BLaER1 treated with 17β-estradiol and CSF1 and Interleukin-3, amounts not matched to agents 10 nM and 100 nM (cell line): ENCODE data around the gene NACC2.

ENCODE experiments used
- H3K27ac ChIP-seq, 11 experiments: shearing (Covaris generic); formaldehyde crosslinking; 2 replicates each; pipeline ENCODE4 v1.8.1; 2022
- H3K27me3 ChIP-seq, 11 experiments: shearing (Covaris generic); formaldehyde crosslinking; 2 replicates each; pipeline ENCODE4 v1.8.1; 2022
- H3K36me3 ChIP-seq, 11 experiments: shearing (Covaris generic); formaldehyde crosslinking; 2 replicates each; pipeline ENCODE4 v1.8.1; 2022
- H3K4me1 ChIP-seq, 10 experiments: shearing (Covaris generic); formaldehyde crosslinking; 2 replicates each; pipeline ENCODE4 v1.8.1; 2022
- H3K4me2 ChIP-seq, 11 experiments: shearing (Covaris generic); formaldehyde crosslinking; 2 replicates each; pipeline ENCODE4 v1.8.1; 2022
- H3K4me3 ChIP-seq, 10 experiments: shearing (Covaris generic); formaldehyde crosslinking; 2 replicates each; pipeline ENCODE4 v1.8.1; 2022
- H3K9ac ChIP-seq, 11 experiments: shearing (Covaris generic); formaldehyde crosslinking; 2 replicates each; pipeline ENCODE4 v1.8.1; 2022
- H3K9me3 ChIP-seq, 11 experiments: shearing (Covaris generic); formaldehyde crosslinking; replicated peaks in 1 of 11; 2 replicates each; pipeline ENCODE4 v1.8.1; 2022
- H4K20me1 ChIP-seq, 11 experiments: shearing (Covaris generic); formaldehyde crosslinking; 2 replicates each; pipeline ENCODE4 v1.8.1; 2022
- Cebpa-rat ChIP-seq, 11 experiments: shearing (Covaris generic); IDR thresholded peaks; 2 replicates each; pipeline ENCODE4 v1.8.1; 2022

NACC2 gene

DNA sequence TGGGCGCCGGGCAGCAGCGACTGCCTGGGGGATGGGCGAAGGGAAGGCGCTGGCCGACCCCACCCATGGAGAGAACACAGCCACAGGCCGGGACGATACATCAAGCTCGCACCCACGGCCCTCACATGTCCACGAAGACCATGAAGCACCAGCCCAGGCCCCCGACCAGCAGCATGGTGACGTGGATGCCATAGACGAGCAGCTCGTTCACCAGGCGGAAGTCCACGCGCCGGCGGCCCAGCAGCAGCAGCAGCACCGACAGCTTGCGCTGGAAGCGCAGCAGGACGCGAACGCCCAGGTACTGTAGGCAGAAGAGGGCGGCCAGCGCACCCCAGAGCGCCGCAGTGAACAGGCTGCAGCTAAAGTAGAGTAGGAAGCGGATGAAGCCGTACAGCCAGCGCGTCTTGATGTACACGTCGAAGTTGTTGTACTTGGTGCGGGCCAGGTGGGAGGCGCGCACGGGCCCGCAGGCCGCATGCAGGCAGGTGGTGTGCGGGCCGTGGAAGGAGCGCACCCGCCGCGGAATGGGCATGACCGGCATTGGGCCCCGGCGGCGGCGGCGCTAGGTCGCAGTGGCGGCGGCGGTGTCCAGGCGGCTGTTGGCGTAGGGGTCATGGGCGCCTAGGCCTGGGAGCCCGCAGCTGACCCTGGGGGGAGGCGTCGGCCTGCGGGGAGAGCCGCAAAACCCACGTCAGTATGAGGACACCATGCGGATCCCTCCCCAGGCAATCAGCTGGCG, 21.4 kb upstream of the NACC2 start:
- Histone ChIP-seq H3K9ac (peak overlapping the region in 10 of 11 experiments; percentile 89 to 98 (median 96); a peak in 15 of 22 replicates), H3K27ac (peak overlapping the region in 5 of 11 experiments; percentile 91 to 95 (median 94); a peak in 8 of 22 replicates), H4K20me1 (peaks cover 0 to 21% (median 0%) of the 10 kb centered on the region in 11 experiments; a peak in 4 of 22 replicates), H3K9me3 (no peaks in the 10 kb centered on the region), H3K36me3 (peaks cover 18 to 38% (median 28%) of the 10 kb centered on the region in 11 experiments), H3K4me3 (peak overlapping the region in 6 of 10 experiments; percentile 84 to 99 (median 93); a peak in 2 of 20 replicates), H3K4me1 (peaks cover 46 to 78% (median 58%) of the 10 kb centered on the region in 10 experiments), H3K4me2 (peak overlapping the region; percentile 83 to 100 (median 94); a peak in 19 of 22 replicates), H3K27me3 (no peaks in the 10 kb centered on the region)
- no peak for TF ChIP-seq Cebpa-rat (IDR thresholded peaks at IDR 0.05)

DNA sequence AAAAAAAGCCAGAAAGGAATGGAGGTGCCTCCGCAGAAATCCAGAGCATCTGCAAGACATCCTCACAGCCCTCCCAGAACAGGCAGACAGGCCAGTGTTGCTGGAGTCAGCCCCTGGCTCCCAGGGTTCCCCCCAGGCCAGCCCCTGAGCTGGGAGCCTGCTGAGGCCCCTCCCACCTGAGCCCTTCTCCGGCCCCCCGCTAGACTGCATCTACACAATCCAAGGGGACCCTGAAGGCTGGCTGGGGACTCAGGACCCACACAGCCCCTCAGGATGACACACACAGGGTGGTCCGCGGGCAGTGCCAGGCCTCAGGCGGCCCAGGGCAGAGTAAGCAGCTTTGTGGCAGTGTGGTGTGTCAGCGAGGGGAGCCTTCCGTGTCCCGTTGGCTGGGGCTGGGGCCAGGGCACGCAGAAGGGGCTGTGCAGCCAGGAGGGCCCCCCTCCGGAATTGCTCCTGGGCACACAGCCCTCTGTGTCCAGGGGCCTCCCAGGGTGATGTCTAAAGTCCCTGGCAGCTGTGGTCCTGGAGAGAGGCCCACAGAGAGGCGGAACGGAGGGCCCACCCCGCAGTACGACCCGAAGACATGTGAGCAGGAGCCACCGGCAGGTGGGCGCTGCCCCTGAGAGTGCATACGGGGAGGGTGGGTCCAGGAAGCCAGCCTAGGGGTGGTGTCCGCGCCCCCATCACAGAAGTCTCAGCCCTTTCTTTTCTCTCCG, 20.7 kb upstream of the NACC2 start:
- peaks cover 18 to 38% (median 28%) of the 10 kb centered on the region in 11 experiments for H3K36me3 ChIP-seq
- peak overlapping the region in 8 of 11 experiments; percentile 4 to 98 (median 35); a peak in 7 of 22 replicates for H3K9ac ChIP-seq
- TF ChIP-seq Cebpa-rat (IDR thresholded peaks at IDR 0.05): no peak

DNA sequence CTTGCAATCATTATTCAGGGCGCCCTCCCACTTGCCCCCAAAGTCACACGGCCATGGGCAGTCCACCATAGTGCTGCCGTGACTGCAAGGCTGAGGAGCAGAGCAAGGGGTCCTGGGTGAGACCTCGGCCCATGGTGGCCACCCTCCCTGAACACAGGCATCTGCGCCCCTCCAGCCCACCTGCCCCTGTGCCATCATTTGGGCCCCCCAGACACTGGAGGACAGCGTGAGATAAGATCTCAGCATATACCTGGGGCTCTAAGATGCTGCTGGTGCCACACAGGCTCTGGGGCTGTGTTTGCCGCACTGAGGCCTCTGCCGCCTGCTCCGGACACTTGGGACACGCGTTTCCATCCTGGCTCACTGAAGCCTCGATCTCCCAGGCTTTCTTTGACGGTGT, 20.1 kb upstream of the NACC2 start:
- Histone ChIP-seq H3K9me3 (no peaks in the 10 kb centered on the region), H3K4me1 (peaks cover 50 to 83% (median 58%) of the 10 kb centered on the region in 10 experiments), H3K36me3 (peaks cover 18 to 38% (median 28%) of the 10 kb centered on the region in 11 experiments), H3K9ac (peak overlapping the region in 6 of 11 experiments; percentile 3 to 51 (median 35); a peak in 6 of 22 replicates), H3K27me3 (no peaks in the 10 kb centered on the region), H3K27ac (0 out of 22 replicates have a peak overlapping the region, but pooled peaks of 1 of the 11 experiments have one; percentile 95), H3K4me3 (no peak overlapping the region), H4K20me1 (peaks cover 0 to 21% (median 0%) of the 10 kb centered on the region in 11 experiments; a peak in 4 of 22 replicates), H3K4me2 (peak overlapping the region in 1 of 11 experiments; percentile 94; a peak in 1 of 22 replicates)
- TF ChIP-seq Cebpa-rat (IDR thresholded peaks at IDR 0.05): no peak

More for the DNA sequence above, 20.7 kb upstream of the NACC2 start:
- H3K27ac ChIP-seq: peak overlapping the region in 1 of 11 experiments; percentile 95; a peak in 2 of 22 replicates
- no peaks in the 10 kb centered on the region for H3K27me3 ChIP-seq
- H3K4me2 ChIP-seq: peak overlapping the region in 1 of 11 experiments; percentile 3; a peak in 1 of 22 replicates
- peaks cover 50 to 83% (median 58%) of the 10 kb centered on the region in 10 experiments for H3K4me1 ChIP-seq
- no peak overlapping the region for H3K4me3 ChIP-seq
- H3K9me3 ChIP-seq: no peaks in the 10 kb centered on the region
- peaks cover 0 to 21% (median 0%) of the 10 kb centered on the region in 11 experiments; a peak in 4 of 22 replicates for H4K20me1 ChIP-seq

DNA sequence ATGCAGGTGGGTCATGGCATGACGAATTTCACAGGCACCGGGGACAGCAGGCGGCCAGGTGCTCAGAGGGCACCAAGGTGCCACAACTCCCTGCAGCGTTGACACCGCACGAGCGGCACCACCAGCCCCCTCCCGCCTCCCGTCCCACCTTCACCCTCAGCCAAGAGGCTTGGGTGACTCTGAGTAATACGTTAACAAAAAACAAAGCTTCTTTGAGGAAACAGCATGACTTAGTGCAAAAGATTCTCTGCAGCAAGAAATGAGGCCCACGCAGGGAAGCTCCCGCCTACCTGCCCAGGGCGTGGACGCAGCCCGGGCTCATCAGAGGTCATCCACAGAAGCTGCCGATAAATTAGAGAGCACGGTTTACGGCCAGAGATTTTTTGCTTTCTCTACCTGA, 19.5 kb upstream of the NACC2 start:
- peaks cover 18 to 38% (median 28%) of the 10 kb centered on the region in 11 experiments for H3K36me3 ChIP-seq
- 0 out of 22 replicates have a peak overlapping the region, but pooled peaks of 1 of the 11 experiments have one; percentile 95 for H3K27ac ChIP-seq
- H3K4me1 ChIP-seq: peaks cover 50 to 83% (median 58%) of the 10 kb centered on the region in 10 experiments
- peak overlapping the region in 3 of 11 experiments; percentile 3 to 51 (median 47); a peak in 5 of 22 replicates for H3K9ac ChIP-seq
- no peak for TF ChIP-seq Cebpa-rat (IDR thresholded peaks at IDR 0.05)
- H4K20me1 ChIP-seq: peaks cover 0 to 21% (median 0%) of the 10 kb centered on the region in 11 experiments; a peak in 4 of 22 replicates
- H3K4me2 ChIP-seq: peak overlapping the region in 1 of 11 experiments; percentile 94; a peak in 2 of 22 replicates
- no peak overlapping the region for H3K4me3 ChIP-seq
- no peaks in the 10 kb centered on the region for H3K27me3 ChIP-seq
- H3K9me3 ChIP-seq: no peaks in the 10 kb centered on the region

DNA sequence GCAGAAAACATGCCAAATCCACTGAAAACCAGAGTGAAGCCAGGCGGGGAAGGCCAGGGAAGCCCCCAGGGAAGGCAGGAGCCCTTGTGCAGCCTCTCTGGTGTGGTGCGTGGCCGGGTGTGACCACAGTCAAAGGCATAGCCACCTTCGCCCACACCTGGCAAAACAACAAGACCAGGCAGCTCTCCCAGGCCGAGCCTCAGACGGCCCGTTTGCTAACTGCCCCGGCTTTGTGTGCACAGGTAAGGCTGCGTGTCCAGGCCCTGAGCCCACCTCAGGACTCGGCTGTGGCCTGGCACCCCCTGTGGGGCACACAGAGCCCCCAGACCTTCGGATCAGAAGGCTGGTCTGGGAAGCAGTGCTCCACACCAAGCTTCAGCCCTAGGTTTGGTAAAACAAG, 17.5 kb upstream of the NACC2 start:
- Histone ChIP-seq H3K27me3 (no peaks in the 10 kb centered on the region), H3K4me2 (peak overlapping the region; percentile 90 to 99 (median 95)), H3K4me3 (no peak overlapping the region), H4K20me1 (peaks cover 0 to 21% (median 0%) of the 10 kb centered on the region in 11 experiments; a peak in 4 of 22 replicates), H3K9me3 (no peaks in the 10 kb centered on the region), H3K27ac (peak overlapping the region; percentile 24 to 91 (median 85); a peak in 16 of 22 replicates), H3K9ac (peak overlapping the region in 10 of 11 experiments; percentile 6 to 81 (median 72); a peak in 17 of 22 replicates), H3K36me3 (peaks cover 18 to 38% (median 28%) of the 10 kb centered on the region in 11 experiments), H3K4me1 (peaks cover 65 to 98% (median 74%) of the 10 kb centered on the region in 10 experiments)
- TF ChIP-seq Cebpa-rat (IDR thresholded peaks at IDR 0.05): no peak

DNA sequence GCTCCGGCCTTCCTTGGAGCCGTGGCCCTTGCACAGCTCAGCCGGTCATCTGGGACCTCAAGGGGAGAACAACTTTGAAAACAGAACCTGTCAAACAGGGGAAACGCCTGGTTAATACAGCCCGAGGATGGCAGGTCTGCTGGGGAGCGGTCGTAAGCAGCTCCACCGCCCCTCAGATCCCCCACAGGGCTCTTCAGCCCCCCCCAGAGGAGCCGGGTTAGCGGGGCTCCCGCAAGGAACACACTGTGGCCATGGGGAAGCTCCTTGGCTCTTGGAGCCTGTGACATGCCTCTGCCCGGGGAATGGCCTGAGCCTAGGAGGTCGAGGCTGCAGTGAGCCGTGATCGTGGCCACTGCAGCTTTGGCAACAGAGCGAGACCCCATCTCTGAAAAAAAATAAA, 16.8 kb upstream of the NACC2 start:
- no peaks in the 10 kb centered on the region for H3K27me3 ChIP-seq
- peak overlapping the region; percentile 90 to 99 (median 95) for H3K4me2 ChIP-seq
- peak overlapping the region in 10 of 11 experiments; percentile 40 to 91 (median 86); a peak in 15 of 22 replicates for H3K27ac ChIP-seq
- H3K4me3 ChIP-seq: no peak overlapping the region
- H4K20me1 ChIP-seq: peaks cover 0 to 19% (median 0%) of the 10 kb centered on the region in 11 experiments; a peak in 4 of 22 replicates
- H3K9ac ChIP-seq: peak overlapping the region; percentile 20 to 81 (median 73); a peak in 16 of 22 replicates
- no peaks in the 10 kb centered on the region for H3K9me3 ChIP-seq
- H3K36me3 ChIP-seq: peaks cover 18 to 33% (median 28%) of the 10 kb centered on the region in 11 experiments
- peaks cover 65 to 98% (median 74%) of the 10 kb centered on the region in 10 experiments for H3K4me1 ChIP-seq
- TF ChIP-seq Cebpa-rat (IDR thresholded peaks at IDR 0.05): no peak

DNA sequence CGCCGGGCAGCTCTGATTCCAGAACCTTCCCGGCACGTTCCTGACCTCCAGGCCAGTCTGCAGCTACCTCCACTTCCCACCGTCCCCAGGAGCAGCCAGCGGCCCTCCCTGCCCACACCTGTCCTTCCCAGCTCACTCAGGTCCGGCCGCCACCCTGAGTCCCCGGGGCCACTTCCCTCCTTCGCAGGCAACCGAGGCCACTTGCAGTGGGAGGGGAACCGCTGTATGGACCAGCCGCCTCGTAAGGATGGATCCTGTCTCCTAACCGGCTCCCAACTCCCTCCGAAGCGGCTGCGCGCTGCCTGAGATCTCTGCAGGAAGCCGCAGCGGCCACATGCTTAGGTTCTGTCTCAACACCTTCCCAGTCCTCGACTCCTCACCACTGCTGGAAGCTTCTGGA, 16.1 kb upstream of the NACC2 start:
- H3K9me3 ChIP-seq: no peaks in the 10 kb centered on the region
- peak overlapping the region in 1 of 10 experiments; percentile 64; a peak in 1 of 20 replicates for H3K4me3 ChIP-seq
- H3K27me3 ChIP-seq: no peaks in the 10 kb centered on the region
- H3K4me1 ChIP-seq: peaks cover 69 to 98% (median 77%) of the 10 kb centered on the region in 10 experiments
- H3K36me3 ChIP-seq: peaks cover 13 to 26% (median 21%) of the 10 kb centered on the region in 11 experiments
- H3K27ac ChIP-seq: peak overlapping the region in 10 of 11 experiments; percentile 40 to 91 (median 86); a peak in 19 of 22 replicates
- TF ChIP-seq Cebpa-rat (IDR thresholded peaks at IDR 0.05): no peak
- H3K9ac ChIP-seq: peak overlapping the region; percentile 44 to 81 (median 73); a peak in 17 of 22 replicates
- peak overlapping the region; percentile 90 to 99 (median 95) for H3K4me2 ChIP-seq
- peaks cover 0 to 12% (median 0%) of the 10 kb centered on the region in 11 experiments; a peak in 3 of 22 replicates for H4K20me1 ChIP-seq
